Mesenchymal stem cell (in vitro differentiated cells and primary cell): Measurements from ENCODE around the gene SKAP2.

Source experiments
- DNase-seq: peaks from one replicate; pipeline ENCODE4 v3.0.0-alpha.2; 2013
- H2AFZ ChIP-seq: one replicate; pipeline ENCODE4 v1.6.1; 2013; ENCODE audit warnings: low read depth, mild to moderate bottlenecking, control low read depth, inconsistent platforms, low read length, moderate library complexity
- H2AK5ac ChIP-seq: 2 replicates; pipeline ENCODE4 v1.6.1; 2013; ENCODE audit warnings: low read length, moderate library complexity, mild to moderate bottlenecking, inconsistent platforms; ENCODE audit not compliant: severe bottlenecking
- H2BK120ac ChIP-seq: one replicate; pipeline ENCODE4 v1.6.1; 2013; ENCODE audit warnings: low read depth, mild to moderate bottlenecking, inconsistent platforms, low read length, moderate library complexity
- H2BK12ac ChIP-seq, 2 experiments: one replicate each; pipeline ENCODE4 v1.6.1; 2013; ENCODE audit warnings: inconsistent platforms in 2 of 2, low read length in 2 of 2, mild to moderate bottlenecking in 2 of 2, moderate library complexity in 2 of 2, control low read depth in 1 of 2
- H2BK15ac ChIP-seq: one replicate; pipeline ENCODE4 v1.6.1; 2013; ENCODE audit warnings: mild to moderate bottlenecking, low read depth, inconsistent platforms; ENCODE audit not compliant: poor library complexity, severe bottlenecking
- H2BK5ac ChIP-seq: 2 replicates; pipeline ENCODE4 v1.6.1; 2013; ENCODE audit warnings: low read depth, mild to moderate bottlenecking, low read length, control low read depth, inconsistent platforms; ENCODE audit not compliant: poor library complexity, severe bottlenecking
- H3K14ac ChIP-seq, 2 experiments: one replicate each; pipeline ENCODE4 v1.6.1; 2013; ENCODE audit warnings: inconsistent platforms in 2 of 2, low read length in 2 of 2, control low read depth in 1 of 2, mild to moderate bottlenecking in 1 of 2, moderate library complexity in 1 of 2
- H3K18ac ChIP-seq, 2 experiments: one replicate each; pipeline ENCODE4 v1.6.1; 2013; ENCODE audit warnings: inconsistent platforms in 2 of 2, low read length in 2 of 2, control low read depth in 1 of 2, low read depth in 1 of 2, mild to moderate bottlenecking in 1 of 2
- H3K23ac ChIP-seq, 2 experiments: one replicate each; pipeline ENCODE4 v1.6.1; 2013; ENCODE audit warnings: inconsistent platforms in 2 of 2, low read length in 2 of 2, mild to moderate bottlenecking in 2 of 2, moderate library complexity in 2 of 2, control low read depth in 1 of 2
- H3K27ac ChIP-seq: 2 replicates; pipeline ENCODE4 v1.5.1; 2013; ENCODE audit warnings: mild to moderate bottlenecking, moderate library complexity, low read length, control low read depth, inconsistent platforms; ENCODE audit not compliant: poor library complexity, severe bottlenecking
- H3K27me3 ChIP-seq, 2 experiments: 2 replicates each; pipeline versions ENCODE4 v1.6.1 to v1.7.0; 2013; ENCODE audit warnings: low read length in 2 of 2, mild to moderate bottlenecking in 2 of 2, moderate library complexity in 2 of 2, control low read depth in 1 of 2, inconsistent platforms in 1 of 2; ENCODE audit not compliant: control insufficient read depth in 1 of 2, insufficient read depth in 1 of 2
- H3K36me3 ChIP-seq, 2 experiments: 2 replicates each; pipeline versions ENCODE4 v1.6.1 to v1.7.0; 2013; ENCODE audit warnings: low read length in 2 of 2, control low read depth in 1 of 2, inconsistent platforms in 1 of 2, low read depth in 1 of 2, mild to moderate bottlenecking in 1 of 2; ENCODE audit not compliant: insufficient read depth in 2 of 2, control insufficient read depth in 1 of 2
- H3K4ac ChIP-seq, 2 experiments: one replicate each; pipeline ENCODE4 v1.6.1; 2013; ENCODE audit warnings: inconsistent platforms in 2 of 2, low read length in 2 of 2, mild to moderate bottlenecking in 2 of 2, moderate library complexity in 2 of 2, control low read depth in 1 of 2, low read depth in 1 of 2
- H3K4me1 ChIP-seq: 2 replicates; pipeline ENCODE4 v1.6.1; 2013; ENCODE audit warnings: low read depth, low read length, control low read depth; ENCODE audit not compliant: control insufficient read depth, insufficient read depth
- H3K4me2 ChIP-seq: 2 replicates; pipeline ENCODE4 v1.6.1; 2013; ENCODE audit warnings: low read length, mild to moderate bottlenecking, inconsistent platforms; ENCODE audit not compliant: poor library complexity, severe bottlenecking
- H3K4me3 ChIP-seq, 2 experiments: 2 replicates each; pipeline versions ENCODE4 v1.5.1 to v1.7.0; 2013; ENCODE audit warnings: low read length in 2 of 2, mild to moderate bottlenecking in 2 of 2, control low read depth in 1 of 2, low read depth in 1 of 2; ENCODE audit not compliant: insufficient read depth in 1 of 2
- H3K79me1 ChIP-seq: replicated peaks from 2 replicates; pipeline ENCODE4 v1.6.1; 2013; ENCODE audit warnings: mild to moderate bottlenecking, control low read depth, low read length, inconsistent platforms; ENCODE audit not compliant: poor library complexity, severe bottlenecking
- H3K9ac ChIP-seq: 2 replicates; pipeline ENCODE4 v1.7.0; 2013; ENCODE audit warnings: mild to moderate bottlenecking, low read length, moderate library complexity
- H3K9me3 ChIP-seq: 2 replicates; pipeline ENCODE4 v1.7.0; 2013; ENCODE audit warnings: mild to moderate bottlenecking, low read length; ENCODE audit not compliant: control insufficient read depth
- H4K8ac ChIP-seq: one replicate; pipeline ENCODE4 v1.6.1; 2013; ENCODE audit warnings: inconsistent platforms, mild to moderate bottlenecking, low read length, moderate library complexity
- H4K91ac ChIP-seq: one replicate; pipeline ENCODE4 v1.6.1; 2013; ENCODE audit warnings: mild to moderate bottlenecking, low read length, inconsistent platforms
- WGBS: methylation state at CpG from one replicate; pipeline ENCODE4 v1.1.7; 2013; ENCODE audit warnings: mixed read lengths; 5-methylcytosine and 5-hydroxymethylcytosine counted together

The SKAP2 gene

DNA sequence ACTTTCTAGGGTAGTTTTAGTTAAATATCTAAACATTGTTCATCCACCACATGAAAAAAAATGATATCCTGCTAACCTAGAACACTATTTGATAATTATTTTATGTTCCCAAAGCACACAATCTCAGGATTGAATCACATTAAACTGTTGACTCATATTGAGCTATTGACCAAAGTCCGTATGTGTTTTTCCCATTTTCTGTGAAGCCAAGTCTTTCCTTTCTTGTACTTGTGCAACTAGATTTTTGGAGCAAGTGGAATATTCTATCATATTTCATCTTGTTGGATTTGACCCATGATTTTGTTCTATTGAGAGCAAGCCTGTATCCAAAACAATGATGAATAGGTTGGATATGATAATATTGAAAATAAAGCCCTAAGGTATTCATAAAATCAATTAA lies 164.6 kb downstream of the SKAP2 start:
- H3K9ac ChIP-seq = no peak overlapping the region
- no peak overlapping the region for H4K8ac ChIP-seq
- H2BK5ac ChIP-seq = no peak overlapping the region
- H2AK5ac ChIP-seq = no peak overlapping the region
- H3K4me1 ChIP-seq = no peaks in the 10 kb centered on the region
- H3K27ac ChIP-seq = no peak overlapping the region
- no peak overlapping the region for H3K4me3 ChIP-seq
- no peaks in the 10 kb centered on the region for H3K36me3 ChIP-seq
- H3K79me1 ChIP-seq = no peaks in the 10 kb centered on the region
- no peak overlapping the region for H2AFZ ChIP-seq
- no peak overlapping the region for H3K4ac ChIP-seq
- no peak overlapping the region for H3K4me2 ChIP-seq
- DNase-seq = no peak
- H2BK120ac ChIP-seq = no peak overlapping the region
- H3K23ac ChIP-seq = no peak overlapping the region
- H4K91ac ChIP-seq = no peak overlapping the region
- no peak overlapping the region for H2BK12ac ChIP-seq
- H3K18ac ChIP-seq = no peak overlapping the region
- WGBS = 100% methylated on average over 1 of the region's 1 CpG
- no peaks in the 10 kb centered on the region for H3K27me3 ChIP-seq
- no peak overlapping the region for H2BK15ac ChIP-seq
- H3K9me3 ChIP-seq = no peaks in the 10 kb centered on the region
- no peak overlapping the region for H3K14ac ChIP-seq

DNA sequence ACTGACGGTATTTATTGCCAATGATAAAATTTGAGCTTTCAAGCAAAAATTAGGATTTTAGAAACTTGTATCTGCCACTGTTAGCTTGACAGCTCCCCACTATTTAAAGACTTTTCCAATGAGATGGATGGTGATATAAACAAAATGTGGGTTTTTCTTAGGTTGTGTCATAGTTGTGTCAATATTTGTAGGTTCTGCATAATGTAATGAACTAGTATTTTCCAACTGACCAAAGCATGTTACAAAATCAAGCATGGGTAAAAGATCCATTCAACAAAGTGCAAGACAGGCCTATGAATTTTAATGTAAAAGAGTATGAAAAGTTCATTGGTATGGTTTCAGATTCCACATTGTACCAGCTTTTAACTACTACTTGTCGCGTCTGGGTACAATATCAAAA lies 165.6 kb downstream of the SKAP2 start:
- no CpG with 5 or more reads among the region's 3 CpGs for WGBS
- Histone ChIP-seq H3K23ac (no peak overlapping the region), H3K18ac (no peak overlapping the region), H3K9ac (no peak overlapping the region), H2BK120ac (no peak overlapping the region), H3K36me3 (no peaks in the 10 kb centered on the region), H3K9me3 (no peaks in the 10 kb centered on the region), H2BK12ac (no peak overlapping the region), H3K79me1 (no peaks in the 10 kb centered on the region), H3K27me3 (no peaks in the 10 kb centered on the region), H3K4me2 (no peak overlapping the region), H3K27ac (no peak overlapping the region), H3K4ac (no peak overlapping the region), H2BK5ac (no peak overlapping the region), H4K8ac (no peak overlapping the region), H2BK15ac (no peak overlapping the region), H4K91ac (no peak overlapping the region), H2AK5ac (no peak overlapping the region), H3K4me1 (no peaks in the 10 kb centered on the region), H3K4me3 (no peak overlapping the region), H3K14ac (no peak overlapping the region), H2AFZ (no peak overlapping the region)
- no peak for DNase-seq

DNA sequence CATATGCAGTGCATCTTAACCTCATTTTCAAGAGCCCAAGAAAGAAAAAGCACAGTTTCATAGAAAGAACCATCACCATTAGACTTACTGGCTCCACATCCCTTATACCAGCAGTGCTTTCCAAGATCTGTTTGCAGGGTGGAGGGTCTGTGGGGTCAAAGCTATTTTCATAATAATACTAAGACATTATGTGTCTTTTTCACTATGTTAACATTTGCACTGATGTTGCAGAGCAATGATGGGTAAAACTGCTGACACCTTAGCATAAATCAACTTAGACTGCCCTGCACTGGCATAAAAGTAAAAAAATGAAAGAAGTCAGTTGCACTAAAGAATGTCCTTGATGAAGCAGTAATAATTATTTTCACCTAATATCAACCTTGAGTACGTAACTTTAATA lies 166.2 kb downstream of the SKAP2 start:
- no CpG with 5 or more reads among the region's 1 CpG for WGBS

GRCh38 chr7:26696978-26697377 lies 167.4 kb downstream of the SKAP2 start:
- H3K4me1 ChIP-seq = no peaks in the 10 kb centered on the region
- H3K18ac ChIP-seq = no peak overlapping the region
- H2BK120ac ChIP-seq = no peak overlapping the region
- H3K9me3 ChIP-seq = no peaks in the 10 kb centered on the region
- H3K36me3 ChIP-seq = no peaks in the 10 kb centered on the region
- H3K9ac ChIP-seq = no peak overlapping the region
- no peak overlapping the region for H3K4me3 ChIP-seq
- no peak overlapping the region for H3K4me2 ChIP-seq
- H3K79me1 ChIP-seq = no peaks in the 10 kb centered on the region
- H4K91ac ChIP-seq = no peak overlapping the region
- no peak overlapping the region for H2BK12ac ChIP-seq
- no peak overlapping the region for H2AFZ ChIP-seq
- WGBS = 100% methylated on average over 5 of the region's 5 CpGs
- DNase-seq = no peak
- no peak overlapping the region for H3K14ac ChIP-seq
- H2BK15ac ChIP-seq = no peak overlapping the region
- H3K27ac ChIP-seq = no peak overlapping the region
- H2AK5ac ChIP-seq = no peak overlapping the region
- H2BK5ac ChIP-seq = no peak overlapping the region
- H3K4ac ChIP-seq = no peak overlapping the region
- no peak overlapping the region for H4K8ac ChIP-seq
- no peak overlapping the region for H3K23ac ChIP-seq
- no peaks in the 10 kb centered on the region for H3K27me3 ChIP-seq

More for the DNA sequence above, 166.2 kb downstream of the SKAP2 start:
- Histone ChIP-seq H3K27me3 (no peaks in the 10 kb centered on the region), H4K8ac (no peak overlapping the region), H2AFZ (no peak overlapping the region), H3K4me3 (no peak overlapping the region), H3K18ac (no peak overlapping the region), H2BK5ac (no peak overlapping the region), H3K9ac (no peak overlapping the region), H2AK5ac (no peak overlapping the region), H3K36me3 (no peaks in the 10 kb centered on the region), H3K4ac (no peak overlapping the region), H3K4me1 (no peaks in the 10 kb centered on the region), H3K27ac (no peak overlapping the region), H3K23ac (no peak overlapping the region), H3K14ac (no peak overlapping the region), H3K4me2 (no peak overlapping the region), H2BK120ac (no peak overlapping the region), H2BK12ac (no peak overlapping the region), H3K79me1 (no peaks in the 10 kb centered on the region), H4K91ac (no peak overlapping the region), H2BK15ac (no peak overlapping the region), H3K9me3 (no peaks in the 10 kb centered on the region)
- no peak for DNase-seq
